A549 (cell line): Measurements from ENCODE around the gene ITPRID2. TPM values are rescaled to one million over a fixed set of nuclear protein-coding genes. Genes with fewer than 3 reads are reported as not detected.

ENCODE experiments used
- ATAC-seq, 2 experiments: fragments of 200-7000 bp in 1 of 2; fragments of >200 bp in 1 of 2; cut with Nextera tagmentation in 1 of 2; cut with Tn5 transposase in 1 of 2; 3 replicates each; pipeline versions ENCODE4 v1.8.0 to v1.9.1; 2018 to 2020; ENCODE audit warnings: mild to moderate bottlenecking in 1 of 2, moderate library complexity in 1 of 2
- CTCF ChIA-PET: fragments of 300-600 bp; sonication (Branson Sonifier 250); formaldehyde crosslinking; extraction: SDS; loops from one replicate; lab custom pipeline; 2021; ENCODE audit warnings: antibody characterized with exemption, inconsistent platforms; lab: Yijun Ruan, JAX
- POLR2A ChIA-PET: fragments of 350-600 bp; formaldehyde crosslinking; extraction: SDS; loops from one replicate; lab custom pipeline; 2021; ENCODE audit warnings: antibody characterized with exemption, inconsistent platforms; lab: Yijun Ruan, JAX
- DNase-seq, 2 experiments: peaks; one replicate each; pipeline versions ENCODE4 v3.0.0 to v3.0.0-alpha.2; 2011 to 2016; ENCODE audit warnings: low read depth in 1 of 2, low spot score in 1 of 2
- FAIRE-seq: peaks from 2 replicates; lab custom pipeline; 2011; peaks lifted over from hg19 to GRCh38; lab: Jason Lieb, UNC
- H3K27ac ChIP-seq, 2 experiments: fragments of >200 bp; sonication (Bioruptor Twin); formaldehyde crosslinking; 3 replicates each; pipeline ENCODE4 v1.5.1; 2016 to 2017
- H3K4me1 ChIP-seq: fragments of >200 bp; sonication (Bioruptor Twin); formaldehyde crosslinking; 3 replicates; pipeline ENCODE4 v1.6.1; 2016
- H3K4me2 ChIP-seq: fragments of >200 bp; sonication (Bioruptor Twin); formaldehyde crosslinking; 3 replicates; pipeline ENCODE4 v1.6.1; 2016
- H3K4me3 ChIP-seq: fragments of >200 bp; sonication (Bioruptor Twin); formaldehyde crosslinking; 3 replicates; pipeline ENCODE4 v1.5.1; 2016
- H3K9me3 ChIP-seq: fragments of >200 bp; sonication (Bioruptor Twin); formaldehyde crosslinking; 3 replicates; pipeline ENCODE4 v1.6.1; 2016
- CEBPB ChIP-seq, 2 experiments: fragments of >200 bp in 1 of 2; sonication (Bioruptor Twin) in 1 of 2; formaldehyde crosslinking in 1 of 2; IDR thresholded peaks; 2 replicates each; pipeline ENCODE4 v1.6.1; 2012 to 2016
- EHMT2 ChIP-seq: fragments of 200-600 bp; sonication (generic); IDR thresholded peaks from 2 replicates; pipeline ENCODE4 v1.6.1; 2016; ENCODE audit warnings: antibody characterized with exemption, low read depth, mild to moderate bottlenecking, moderate library complexity
- FOXS1 ChIP-seq: fragments of 250-450 bp; sonication (Bioruptor Pico); IDR thresholded peaks from 2 replicates; pipeline ENCODE4 v1.5.0; 2020; ENCODE audit warnings: mild to moderate bottlenecking, moderate library complexity
- HEYL ChIP-seq: fragments of 250-450 bp; sonication (Bioruptor Pico); IDR thresholded peaks from 2 replicates; pipeline ENCODE4 v1.8.0; 2021; ENCODE audit warnings: mild to moderate bottlenecking, moderate library complexity
- KDM5A ChIP-seq: fragments of 200-600 bp; sonication (generic); IDR thresholded peaks from 2 replicates; pipeline ENCODE4 v1.6.1; 2016; ENCODE audit warnings: antibody characterized with exemption, mild to moderate bottlenecking
- MAZ ChIP-seq: fragments of 150-350 bp; IDR thresholded peaks from 2 replicates; pipeline ENCODE4 v1.6.1; 2014; ENCODE audit warnings: antibody characterized with exemption, low read depth, low read length, borderline replicate concordance
- NFE2L2 ChIP-seq: fragments of 150-350 bp; conservative IDR thresholded peaks from 2 replicates; pipeline ENCODE4 v1.6.1; 2014; ENCODE audit warnings: low read length
- RAD21 ChIP-seq, 2 experiments: fragments of >200 bp in 1 of 2; sonication (Bioruptor Twin) in 1 of 2; formaldehyde crosslinking in 1 of 2; IDR thresholded peaks in 1 of 2; conservative IDR thresholded peaks in 1 of 2; 2 replicates in 1 of 2; 3 replicates in 1 of 2; pipeline ENCODE4 v1.6.1; 2012 to 2018; ENCODE audit warnings: inconsistent platforms in 1 of 2
- RFX5 ChIP-seq: fragments of 450-650 bp; IDR thresholded peaks from 2 replicates; pipeline ENCODE4 v1.7.1; 2014; ENCODE audit warnings: antibody characterized with exemption, mild to moderate bottlenecking, moderate library complexity
- SMC3 ChIP-seq: fragments of >200 bp; sonication (Bioruptor Twin); formaldehyde crosslinking; IDR thresholded peaks from 3 replicates; pipeline ENCODE4 v1.6.1; 2018; ENCODE audit warnings: inconsistent platforms
- TFCP2L1 ChIP-seq: fragments of 250-450 bp; sonication (Bioruptor Pico); IDR thresholded peaks from 2 replicates; pipeline ENCODE4 v1.5.0; 2021; ENCODE audit warnings: mild to moderate bottlenecking
- ZNF302 ChIP-seq: fragments of 250-450 bp; sonication (Bioruptor Pico); IDR thresholded peaks from 2 replicates; pipeline ENCODE4 v1.9.0; 2021; ENCODE audit warnings: inconsistent platforms, mild to moderate bottlenecking, moderate library complexity
- ZSCAN20 ChIP-seq: fragments of 250-450 bp; sonication (Bioruptor Pico); IDR thresholded peaks from 2 replicates; pipeline ENCODE4 v1.8.0; 2022; ENCODE audit warnings: mild to moderate bottlenecking, moderate library complexity
- WGBS: methylation state at CpG from one replicate; pipeline ENCODE4 v1.1.6; 2017; ENCODE audit errors: missing lambda C conversion rate; 5-methylcytosine and 5-hydroxymethylcytosine counted together
- polyA plus RNA-seq, 4 experiments: library from polyadenylated mRNA; depleted of rRNA in 3 of 4; stranded (reverse); fragments of >200 nt; fragmentation: RNase III in 1 of 4; extraction: RNeasy Plus Mini Kit Qiagen cat#74134 plus additional on column Dnase treatment in 1 of 4; gene quantifications; 2 replicates in 3 of 4; 3 replicates in 1 of 4; pipeline ENCODE4 v1.2.3, GENCODE V29; 2011 to 2017
- TF ChIP-seq, protein P1 (sequence below): IDR thresholded peaks from 2 replicates; pipeline ENCODE4 v1.6.1; 2012
- TF ChIP-seq, protein P2 (sequence below): fragments of >200 bp; sonication (Bioruptor Twin); formaldehyde crosslinking; IDR thresholded peaks from 3 replicates; pipeline ENCODE4 v1.5.1; 2016
- TF ChIP-seq, protein P3 (sequence below): IDR thresholded peaks from 2 replicates; pipeline ENCODE4 v1.6.1; 2012; ENCODE audit warnings: low read depth, borderline replicate concordance
- TF ChIP-seq, protein P4 (sequence below): fragments of >200 bp; sonication (Bioruptor Twin); formaldehyde crosslinking; IDR thresholded peaks from 2 replicates; pipeline ENCODE4 v1.6.1; 2016

Gene ITPRID2
- polyA plus RNA-seq, 2 of the 4 experiments (the other 2 are of a cell fraction) = 43.3 to 94.3 TPM

DNA sequence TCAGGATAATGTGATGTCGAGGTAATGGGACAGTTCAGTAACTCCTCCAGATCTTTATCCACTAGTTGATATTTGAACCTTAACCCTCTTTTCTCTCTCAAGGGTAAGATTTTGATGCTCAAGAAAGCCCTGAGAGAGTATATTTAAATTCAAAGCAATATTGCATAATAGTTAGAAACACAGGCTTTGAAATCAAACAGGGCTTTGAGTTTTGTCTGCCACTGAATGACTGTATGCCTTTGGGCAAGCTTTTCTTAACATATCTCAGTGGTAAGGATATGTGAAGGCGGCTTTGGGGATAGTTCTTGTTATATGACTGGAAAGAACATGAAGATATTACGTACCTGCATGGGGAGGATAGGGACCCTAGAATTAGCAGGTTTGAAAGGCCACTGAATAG is 11.1 kb downstream of the ITPRID2 start:
- DNase-seq = no peak
- peak overlapping the region in 1 of 2 experiments; percentile 13; a peak in 1 of 6 replicates for H3K27ac ChIP-seq
- TF ChIP-seq CEBPB (IDR thresholded peaks at IDR 0.05) = 0 out of 4 replicates have a peak, but pooled peaks have one; percentile 6 to 37
- TF ChIP-seq, protein P1, sequence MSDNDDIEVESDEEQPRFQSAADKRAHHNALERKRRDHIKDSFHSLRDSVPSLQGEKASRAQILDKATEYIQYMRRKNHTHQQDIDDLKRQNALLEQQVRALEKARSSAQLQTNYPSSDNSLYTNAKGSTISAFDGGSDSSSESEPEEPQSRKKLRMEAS = no peak
- TF ChIP-seq, all 56 proteins: peak for 1
- H3K4me1 ChIP-seq = peaks cover 24% of the 10 kb centered on the region
- ChIA-PET POLR2A (no interaction called here), CTCF (interaction anchor here (0.9 to 4.6 kb wide), 5 partner anchors 8 to 162 kb away, joined by 3 to 33 read pairs (median 4); no protein-coding TSS in a partner anchor)
- WGBS = 77% methylated on average over 3 of the region's 3 CpGs
- no peaks in the 10 kb centered on the region for H3K9me3 ChIP-seq
- no peak overlapping the region for H3K4me3 ChIP-seq
- FAIRE-seq = no peak
- no peak overlapping the region for H3K4me2 ChIP-seq
- ATAC-seq = no peak

DNA sequence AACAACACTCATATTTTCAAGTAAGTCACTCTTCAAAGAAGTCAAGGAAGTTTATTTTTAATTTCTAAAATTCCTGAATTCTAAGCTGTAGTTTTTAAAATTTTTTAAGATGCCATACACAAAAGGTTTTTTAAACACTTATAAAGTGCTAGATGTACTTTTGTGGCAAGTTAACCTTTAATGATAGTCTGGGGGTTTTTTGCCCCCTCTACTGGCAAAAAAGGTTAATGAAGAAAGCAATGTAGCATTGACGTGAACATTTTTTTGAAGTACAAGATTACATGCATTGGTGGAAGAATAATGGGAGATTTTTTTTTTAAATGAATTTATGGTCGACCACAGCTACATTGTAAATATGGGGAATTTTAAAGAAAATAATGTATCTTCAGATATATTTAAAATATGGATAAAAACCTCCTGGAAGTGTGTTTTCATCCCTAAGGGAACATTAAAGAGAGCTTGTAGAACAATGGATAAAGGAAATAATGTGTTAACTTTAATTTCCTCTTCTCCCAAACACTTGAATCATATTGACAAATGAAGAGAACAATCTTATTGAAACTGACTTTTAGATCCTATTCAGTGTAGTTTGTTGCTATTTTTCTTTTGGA is 12.6 kb downstream of the ITPRID2 start:
- peak; percentile 15 to 39 for DNase-seq
- H3K9me3 ChIP-seq = no peaks in the 10 kb centered on the region
- 13% methylated on average over 2 of the region's 2 CpGs for WGBS
- TF ChIP-seq SMC3 = peak; percentile 85
- TF ChIP-seq RAD21 (conservative IDR thresholded peaks at IDR 0.05 in 1 of 2, IDR thresholded peaks at IDR 0.05 in 1 of 2) = peak; percentile 70 to 75
- TF ChIP-seq NFE2L2 = no peak
- TF ChIP-seq, protein P2, sequence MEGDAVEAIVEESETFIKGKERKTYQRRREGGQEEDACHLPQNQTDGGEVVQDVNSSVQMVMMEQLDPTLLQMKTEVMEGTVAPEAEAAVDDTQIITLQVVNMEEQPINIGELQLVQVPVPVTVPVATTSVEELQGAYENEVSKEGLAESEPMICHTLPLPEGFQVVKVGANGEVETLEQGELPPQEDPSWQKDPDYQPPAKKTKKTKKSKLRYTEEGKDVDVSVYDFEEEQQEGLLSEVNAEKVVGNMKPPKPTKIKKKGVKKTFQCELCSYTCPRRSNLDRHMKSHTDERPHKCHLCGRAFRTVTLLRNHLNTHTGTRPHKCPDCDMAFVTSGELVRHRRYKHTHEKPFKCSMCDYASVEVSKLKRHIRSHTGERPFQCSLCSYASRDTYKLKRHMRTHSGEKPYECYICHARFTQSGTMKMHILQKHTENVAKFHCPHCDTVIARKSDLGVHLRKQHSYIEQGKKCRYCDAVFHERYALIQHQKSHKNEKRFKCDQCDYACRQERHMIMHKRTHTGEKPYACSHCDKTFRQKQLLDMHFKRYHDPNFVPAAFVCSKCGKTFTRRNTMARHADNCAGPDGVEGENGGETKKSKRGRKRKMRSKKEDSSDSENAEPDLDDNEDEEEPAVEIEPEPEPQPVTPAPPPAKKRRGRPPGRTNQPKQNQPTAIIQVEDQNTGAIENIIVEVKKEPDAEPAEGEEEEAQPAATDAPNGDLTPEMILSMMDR = peak; percentile 71
- TF ChIP-seq, all 56 proteins: peak for 3
- H3K27ac ChIP-seq = no peak overlapping the region
- H3K4me1 ChIP-seq = peaks cover 21% of the 10 kb centered on the region
- POLR2A ChIA-PET = no interaction called here
- CTCF ChIA-PET = interaction anchor here (0.7 to 4.6 kb wide), 18 partner anchors 9 to 1779 kb away, joined by 3 to 33 read pairs (median 4); partner anchors contain the start of gene ITPRID2
- peak overlapping the region; percentile 6; the same call in 1 of the 3 replicates for H3K4me2 ChIP-seq
- FAIRE-seq = no peak
- ATAC-seq = peak in 1 of 2 experiments; percentile 74; a peak in 3 of 6 replicates
- H3K4me3 ChIP-seq = no peak overlapping the region

DNA sequence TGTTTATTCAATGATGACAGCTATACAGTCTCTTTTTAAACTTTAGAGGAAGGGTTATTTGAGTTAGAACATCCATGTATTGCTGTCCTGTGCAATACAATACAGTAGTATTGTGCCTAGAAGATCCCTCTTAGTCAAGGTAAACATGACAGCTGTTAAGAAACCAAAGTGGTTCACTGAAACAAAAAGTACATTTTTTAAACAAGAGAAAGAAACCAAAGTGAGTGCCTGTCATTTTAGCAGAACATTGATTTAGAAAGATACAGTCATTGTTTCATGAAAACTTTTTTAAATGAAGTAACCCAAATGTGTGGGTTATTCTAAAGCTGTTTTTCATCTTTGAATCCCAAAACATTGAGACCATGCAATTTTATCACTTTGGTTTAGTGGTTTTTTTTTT is 15.5 kb downstream of the ITPRID2 start:
- ATAC-seq (no peak), FAIRE-seq (no peak), DNase-seq (no peak)
- Histone ChIP-seq H3K4me1 (peaks cover 13% of the 10 kb centered on the region), H3K27ac (no peak overlapping the region), H3K4me2 (no peak overlapping the region), H3K4me3 (no peak overlapping the region), H3K9me3 (no peaks in the 10 kb centered on the region)
- TF ChIP-seq ZNF302 (CRISPR knock-in tag) (no peak), FOXS1 (no peak), TFCP2L1 (no peak), HEYL (CRISPR knock-in tag) (no peak), MAZ (no peak), KDM5A (no peak), ZSCAN20 (CRISPR knock-in tag) (no peak), RFX5 (no peak), EHMT2 (no peak), NFE2L2 (no peak)
- TF ChIP-seq, protein P3, sequence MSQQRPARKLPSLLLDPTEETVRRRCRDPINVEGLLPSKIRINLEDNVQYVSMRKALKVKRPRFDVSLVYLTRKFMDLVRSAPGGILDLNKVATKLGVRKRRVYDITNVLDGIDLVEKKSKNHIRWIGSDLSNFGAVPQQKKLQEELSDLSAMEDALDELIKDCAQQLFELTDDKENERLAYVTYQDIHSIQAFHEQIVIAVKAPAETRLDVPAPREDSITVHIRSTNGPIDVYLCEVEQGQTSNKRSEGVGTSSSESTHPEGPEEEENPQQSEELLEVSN = no peak
- TF ChIP-seq, protein P4, sequence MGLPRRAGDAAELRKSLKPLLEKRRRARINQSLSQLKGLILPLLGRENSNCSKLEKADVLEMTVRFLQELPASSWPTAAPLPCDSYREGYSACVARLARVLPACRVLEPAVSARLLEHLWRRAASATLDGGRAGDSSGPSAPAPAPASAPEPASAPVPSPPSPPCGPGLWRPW = no peak
- ChIA-PET POLR2A (no interaction called here), CTCF (interaction anchor here (0.6 to 0.9 kb wide), 2 partner anchors 27 to 165 kb away, joined by 3 to 4 read pairs; no protein-coding TSS in a partner anchor)
